Activated gamma-delta T cell treated with Interleukin-2 at 50 U/mL for 16 hours (primary cell): ENCODE results near the gene GOLGA8R.
"Not testable (repeated sequence)": the region's sequence is repeated elsewhere in the genome, so short reads cannot be mapped to it uniquely, and the experiment has no call there.

Experiments
- DNase-seq: peaks from one replicate; pipeline ENCODE4 v3.0.0-alpha.2; 2020

Gene GOLGA8R

GRCh38 chr15:30414160-30414559, at the start of gene GOLGA8R:
GOLGA8R (minus strand) TSS chr15:30414260; CDS start chr15:30414162, 98 bp downstream.
- not testable (repeated sequence) for DNase-seq

GRCh38 chr15:30463849-30464248, 49.8 kb upstream of the GOLGA8R start:
- DNase-seq = not testable (repeated sequence)

- not testable (repeated sequence) for DNase-seq
These were observed 48.1 kb upstream of the GOLGA8R start for GRCh38 chr15:30462176-30462575.

GRCh38 chr15:30452702-30453101, 38.6 kb upstream of the GOLGA8R start:
- not testable (repeated sequence) for DNase-seq

- DNase-seq = not testable (repeated sequence)
These were observed 24.3 kb upstream of the GOLGA8R start for GRCh38 chr15:30438348-30438747.

GRCh38 chr15:30435878-30436277, 21.8 kb upstream of the GOLGA8R start:
- not testable (repeated sequence) for DNase-seq

GRCh38 chr15:30420723-30421122, 6.7 kb upstream of the GOLGA8R start:
- not testable (repeated sequence) for DNase-seq

- not testable (repeated sequence) for DNase-seq
These were observed 6.4 kb downstream of the GOLGA8R start for GRCh38 chr15:30407636-30408035.

GRCh38 chr15:30398988-30399387, 15.1 kb downstream of the GOLGA8R start:
- DNase-seq = peak; percentile 65

- not testable (repeated sequence) for DNase-seq
These were observed 20.4 kb downstream of the GOLGA8R start for GRCh38 chr15:30393664-30393991.

GRCh38 chr15:30392766-30393663, 21.0 kb downstream of the GOLGA8R start, which contains the start of gene CHRFAM7A:
CHRFAM7A (minus strand) TSS chr15:30393540; CDS start chr15:30383351, 10,189 bp downstream.
- not testable (repeated sequence) for DNase-seq

GRCh38 chr15:30386318-30386887, 27.7 kb downstream of the GOLGA8R start:
- DNase-seq = not testable (repeated sequence)

GRCh38 chr15:30377082-30377413, 37.0 kb downstream of the GOLGA8R start:
- not testable (repeated sequence) for DNase-seq

- DNase-seq = not testable (repeated sequence)
These were observed 37.5 kb downstream of the GOLGA8R start for GRCh38 chr15:30376375-30377081.

- DNase-seq = not testable (repeated sequence)
These were observed 38.2 kb downstream of the GOLGA8R start for GRCh38 chr15:30375872-30376271.

- DNase-seq = not testable (repeated sequence)
These were observed 39.2 kb downstream of the GOLGA8R start for GRCh38 chr15:30374862-30375261.

- DNase-seq = not testable (repeated sequence)
These were observed 45.8 kb downstream of the GOLGA8R start for GRCh38 chr15:30368271-30368670.

GRCh38 chr15:30367246-30367645, 46.8 kb downstream of the GOLGA8R start:
- DNase-seq = not testable (repeated sequence)

GRCh38 chr15:30361404-30361803, 52.7 kb downstream of the GOLGA8R start:
- DNase-seq = not testable (repeated sequence)

- DNase-seq = not testable (repeated sequence)
These were observed 53.1 kb downstream of the GOLGA8R start for GRCh38 chr15:30360990-30361389.

- not testable (repeated sequence) for DNase-seq
These were observed 59.0 kb downstream of the GOLGA8R start for GRCh38 chr15:30355043-30355442.
